ENCODE data around the gene SPATA4. TPM values are rescaled to one million over a fixed set of nuclear protein-coding genes. Genes with fewer than 3 reads are reported as not detected.
"Not testable (repeated sequence)": the region's sequence is repeated elsewhere in the genome, so short reads cannot be mapped to it uniquely, and the experiment has no call there.

Gene SPATA4
- total RNA-seq, 2 experiments from 2014 or later = not detected

DNA sequence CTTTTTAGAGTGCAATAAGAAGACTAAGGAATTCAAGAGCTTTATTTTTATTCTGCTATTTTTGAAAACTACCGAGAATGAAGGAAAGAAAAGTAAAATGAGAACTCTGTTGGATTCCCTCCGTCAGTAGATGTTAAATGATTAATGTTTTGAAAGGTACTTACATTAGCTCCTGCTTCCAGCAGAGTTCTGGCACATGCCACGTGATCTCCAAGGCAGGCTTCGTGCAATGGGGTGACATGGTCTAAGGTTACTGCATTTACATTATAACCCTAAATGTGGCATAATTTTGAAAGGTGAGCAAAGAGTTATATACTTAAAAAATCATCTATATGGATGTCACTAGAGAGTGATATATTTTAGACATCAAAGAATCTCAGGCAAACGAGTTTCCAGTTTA is 26.8 kb upstream of the SPATA4 start:
- Mint-ChIP-seq H3K4me1 (ENCODE audit: low read depth) (no peaks in the 10 kb centered on the region), H3K27ac (no peak overlapping the region), H3K27me3 (peaks cover 6% of the 10 kb centered on the region), H3K36me3 (ENCODE audit: low read depth) (no peaks in the 10 kb centered on the region), H3K9me3 (no peaks in the 10 kb centered on the region), H3K4me3 (no peak overlapping the region)
- intact Hi-C loops (cut with micrococcal nuclease) = no loop called here
- ATAC-seq (no peak), DNase-seq (no peak)
- CTCF ChIA-PET = no interaction called here
- TF ChIP-seq, protein P1, sequence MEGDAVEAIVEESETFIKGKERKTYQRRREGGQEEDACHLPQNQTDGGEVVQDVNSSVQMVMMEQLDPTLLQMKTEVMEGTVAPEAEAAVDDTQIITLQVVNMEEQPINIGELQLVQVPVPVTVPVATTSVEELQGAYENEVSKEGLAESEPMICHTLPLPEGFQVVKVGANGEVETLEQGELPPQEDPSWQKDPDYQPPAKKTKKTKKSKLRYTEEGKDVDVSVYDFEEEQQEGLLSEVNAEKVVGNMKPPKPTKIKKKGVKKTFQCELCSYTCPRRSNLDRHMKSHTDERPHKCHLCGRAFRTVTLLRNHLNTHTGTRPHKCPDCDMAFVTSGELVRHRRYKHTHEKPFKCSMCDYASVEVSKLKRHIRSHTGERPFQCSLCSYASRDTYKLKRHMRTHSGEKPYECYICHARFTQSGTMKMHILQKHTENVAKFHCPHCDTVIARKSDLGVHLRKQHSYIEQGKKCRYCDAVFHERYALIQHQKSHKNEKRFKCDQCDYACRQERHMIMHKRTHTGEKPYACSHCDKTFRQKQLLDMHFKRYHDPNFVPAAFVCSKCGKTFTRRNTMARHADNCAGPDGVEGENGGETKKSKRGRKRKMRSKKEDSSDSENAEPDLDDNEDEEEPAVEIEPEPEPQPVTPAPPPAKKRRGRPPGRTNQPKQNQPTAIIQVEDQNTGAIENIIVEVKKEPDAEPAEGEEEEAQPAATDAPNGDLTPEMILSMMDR (IDR thresholded peaks at IDR 0.05) = no peak
- POLR2A ChIA-PET = no interaction called here

- Mint-ChIP-seq H3K4me1 (ENCODE audit: low read depth) (no peaks in the 10 kb centered on the region), H3K27ac (no peak overlapping the region), H3K9me3 (no peaks in the 10 kb centered on the region), H3K36me3 (ENCODE audit: low read depth) (no peaks in the 10 kb centered on the region), H3K4me3 (no peak overlapping the region), H3K27me3 (peaks cover 5% of the 10 kb centered on the region)
- TF ChIP-seq, protein P1 (IDR thresholded peaks at IDR 0.05) = no peak
- ChIA-PET POLR2A (no interaction called here), CTCF (interaction anchor here (1.4 kb wide), 1 partner anchor 16 kb away, joined by 4 read pairs; no protein-coding TSS in a partner anchor)
- intact Hi-C loops (cut with micrococcal nuclease) = no loop called here
- DNase-seq = no peak
- ATAC-seq = no peak
Observed at GRCh38 chr4:176217510-176217909, 22.1 kb upstream of the SPATA4 start.

DNA sequence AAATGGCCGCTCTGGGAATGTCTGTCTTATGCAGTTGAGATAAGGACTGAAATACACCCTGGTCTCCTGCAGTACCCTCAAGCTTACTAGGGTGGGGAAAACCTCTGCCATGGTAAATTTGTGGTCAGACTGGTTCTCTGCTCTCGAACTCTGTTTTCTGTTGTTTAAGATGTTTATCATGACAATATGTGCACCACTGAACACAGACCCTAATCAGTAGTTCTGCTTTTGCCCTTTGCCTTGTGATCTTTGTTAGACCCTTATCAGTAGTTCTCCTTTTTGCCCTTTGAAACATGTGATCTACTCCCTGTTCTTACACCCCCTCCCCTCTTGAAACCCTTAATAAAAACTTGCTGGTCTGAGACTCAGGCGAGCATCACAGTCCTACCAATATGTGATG is 17.0 kb upstream of the SPATA4 start:
- H3K36me3 Mint-ChIP-seq (ENCODE audit: low read depth); ATAC-seq; H3K9me3 Mint-ChIP-seq; CTCF ChIA-PET; H3K4me3 Mint-ChIP-seq; POLR2A ChIA-PET; H3K4me1 Mint-ChIP-seq (ENCODE audit: low read depth); DNase-seq; H3K27ac Mint-ChIP-seq; intact Hi-C loops (cut with micrococcal nuclease): not testable (repeated sequence)
- H3K27me3 Mint-ChIP-seq = peaks cover 30% of the 10 kb centered on the region

DNA sequence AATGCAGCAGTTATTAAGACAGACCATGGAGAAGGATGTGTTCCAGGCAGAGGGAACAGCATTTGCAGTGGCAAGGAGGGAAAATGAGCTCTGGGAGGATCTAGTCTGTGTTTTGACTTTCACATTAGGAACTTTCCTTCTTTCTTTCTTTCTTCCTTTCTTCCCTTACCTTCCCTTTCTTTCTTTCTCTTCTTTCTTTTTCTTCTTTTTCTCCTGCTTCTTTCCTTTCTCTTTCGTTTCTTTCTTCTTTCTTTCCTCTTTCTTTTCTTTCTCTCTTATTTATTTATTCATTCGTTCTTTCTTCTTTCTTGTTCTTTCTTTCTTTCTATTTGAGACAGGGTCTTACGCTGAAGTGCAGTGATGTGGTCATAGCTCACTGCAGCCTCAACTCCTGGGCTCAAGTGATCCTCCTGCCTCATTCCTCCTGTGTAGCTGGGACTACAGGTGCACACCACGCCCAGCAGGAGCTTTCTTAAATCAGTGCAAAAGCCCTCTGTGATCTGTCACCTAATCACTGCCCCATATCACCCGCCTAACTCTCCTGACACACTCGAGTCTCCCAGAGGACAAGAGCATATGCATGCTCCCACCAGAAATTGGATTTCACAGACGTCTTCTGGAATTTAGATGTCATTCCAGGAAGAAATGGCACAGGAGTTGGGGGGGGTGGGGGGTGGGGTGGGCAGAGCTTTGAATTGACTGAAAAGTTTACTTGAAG is 15.4 kb upstream of the SPATA4 start:
- no peak overlapping the region for H3K4me3 Mint-ChIP-seq
- no peak for DNase-seq
- H3K27me3 Mint-ChIP-seq = peaks cover 40% of the 10 kb centered on the region
- TF ChIP-seq, protein P1 (IDR thresholded peaks at IDR 0.05) = no peak
- no peak for ATAC-seq
- H3K9me3 Mint-ChIP-seq = no peaks in the 10 kb centered on the region
- H3K36me3 Mint-ChIP-seq (ENCODE audit: low read depth) = no peaks in the 10 kb centered on the region
- H3K4me1 Mint-ChIP-seq (ENCODE audit: low read depth) = no peaks in the 10 kb centered on the region
- H3K27ac Mint-ChIP-seq = no peak overlapping the region
- ChIA-PET POLR2A (no interaction called here), CTCF (interaction anchor here (0.6 to 0.8 kb wide), 2 partner anchors 18 to 71 kb away, joined by 3 read pairs; no protein-coding TSS in a partner anchor)
- intact Hi-C loops (cut with micrococcal nuclease) = no loop called here

DNA sequence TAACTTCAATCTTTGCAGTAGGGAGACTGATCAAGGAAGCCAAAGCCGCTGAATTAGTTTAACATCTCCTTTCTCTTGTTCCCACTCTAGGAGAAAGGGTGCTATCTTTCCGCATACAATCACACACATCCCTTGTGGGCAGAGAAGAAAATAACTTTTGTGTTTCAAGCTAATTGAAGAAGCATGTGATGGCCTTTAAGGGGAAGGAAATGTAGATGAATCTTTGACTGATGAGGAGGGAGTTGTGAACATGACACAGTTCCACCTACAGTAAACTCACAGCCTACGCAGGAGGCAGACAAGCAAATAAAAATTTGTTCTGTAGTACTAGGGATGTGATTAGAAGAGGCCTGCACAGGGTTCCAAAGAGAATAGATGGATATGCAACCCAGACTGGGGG is 14.7 kb upstream of the SPATA4 start:
- Mint-ChIP-seq H3K4me3 (no peak overlapping the region), H3K4me1 (ENCODE audit: low read depth) (no peaks in the 10 kb centered on the region), H3K27me3 (peaks cover 40% of the 10 kb centered on the region), H3K27ac (no peak overlapping the region), H3K9me3 (no peaks in the 10 kb centered on the region), H3K36me3 (ENCODE audit: low read depth) (no peaks in the 10 kb centered on the region)
- ATAC-seq (no peak), DNase-seq (no peak)
- intact Hi-C loops (cut with micrococcal nuclease) = no loop called here
- CTCF ChIA-PET = no interaction called here
- POLR2A ChIA-PET = interaction anchor here (0.6 kb wide), 1 partner anchor 31 kb away, joined by 4 read pairs; no protein-coding TSS in a partner anchor
- TF ChIP-seq, protein P1 (IDR thresholded peaks at IDR 0.05) = no peak
